ENCODE measurements around the gene APPL2. TPM values are rescaled to one million over a fixed set of nuclear protein-coding genes. Genes with fewer than 3 reads are reported as not detected.
"Not testable (repeated sequence)": the region's sequence is repeated elsewhere in the genome, so short reads cannot be mapped to it uniquely, and the experiment has no call there.

The APPL2 gene
- total RNA-seq, 1 donor from 2014 or later: 55.1 TPM

GRCh38 chr12:105257321-105257728, 21.4 kb upstream of the APPL2 start:
- DNase-seq (ENCODE audit: low spot score): no peak

GRCh38 chr12:105256921-105257320, 20.9 kb upstream of the APPL2 start:
- DNase-seq (ENCODE audit: low spot score): no peak

DNA sequence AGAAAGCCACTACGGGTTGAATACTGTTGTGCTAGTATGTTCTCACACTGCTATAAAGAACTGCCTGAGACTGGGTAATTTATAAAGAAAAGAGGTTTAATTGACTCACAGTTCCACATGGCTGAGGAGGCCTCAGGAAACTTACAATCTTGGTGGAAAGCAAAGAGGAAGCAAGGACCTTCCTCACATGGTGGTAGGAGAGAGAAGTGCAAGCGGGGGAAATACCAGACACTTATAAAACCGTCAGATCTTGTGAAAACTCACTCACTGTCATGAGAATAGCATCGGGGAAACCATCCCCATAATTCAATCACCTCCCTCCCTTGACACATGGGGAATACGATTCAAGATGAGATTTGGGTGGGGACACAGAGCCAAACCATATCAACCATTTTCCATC, 20.5 kb upstream of the APPL2 start:
- not testable (repeated sequence) for DNase-seq (ENCODE audit: low spot score)

- DNase-seq (ENCODE audit: low spot score): no peak
Observed at GRCh38 chr12:105256011-105256410, 20.0 kb upstream of the APPL2 start.

GRCh38 chr12:105253866-105254513, 18.0 kb upstream of the APPL2 start:
- DNase-seq (ENCODE audit: low spot score): no peak

- no peak for DNase-seq (ENCODE audit: low spot score)
Observed at GRCh38 chr12:105252901-105253300, 16.9 kb upstream of the APPL2 start.

GRCh38 chr12:105245776-105246427, 9.9 kb upstream of the APPL2 start:
- DNase-seq (ENCODE audit: low spot score): not testable (repeated sequence)

- DNase-seq (ENCODE audit: low spot score): no peak
Observed at GRCh38 chr12:105245291-105245690, 9.3 kb upstream of the APPL2 start.

DNA sequence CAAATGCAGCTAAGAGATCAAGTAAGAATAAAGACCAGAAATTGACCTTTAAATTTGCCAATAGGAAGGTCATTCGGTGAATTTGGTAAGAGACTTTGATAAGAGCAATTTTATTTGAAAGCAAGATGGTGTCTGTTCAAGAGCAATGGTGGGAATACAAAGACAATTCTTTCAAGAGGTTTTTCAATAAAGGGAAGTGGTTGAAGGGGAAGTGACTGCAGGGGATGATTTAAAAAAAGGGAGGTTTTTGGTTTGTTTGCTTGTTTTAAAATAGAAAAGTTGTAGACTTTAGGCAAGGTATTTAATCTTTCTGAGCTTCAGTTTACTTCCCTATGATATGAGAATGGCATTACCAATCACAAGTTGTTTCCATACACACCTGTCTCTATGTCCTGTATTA, 4.3 kb upstream of the APPL2 start:
- DNase-seq (ENCODE audit: low spot score): no peak

- DNase-seq (ENCODE audit: low spot score): no peak
Observed at GRCh38 chr12:105239304-105239703, 3.3 kb upstream of the APPL2 start.

DNA sequence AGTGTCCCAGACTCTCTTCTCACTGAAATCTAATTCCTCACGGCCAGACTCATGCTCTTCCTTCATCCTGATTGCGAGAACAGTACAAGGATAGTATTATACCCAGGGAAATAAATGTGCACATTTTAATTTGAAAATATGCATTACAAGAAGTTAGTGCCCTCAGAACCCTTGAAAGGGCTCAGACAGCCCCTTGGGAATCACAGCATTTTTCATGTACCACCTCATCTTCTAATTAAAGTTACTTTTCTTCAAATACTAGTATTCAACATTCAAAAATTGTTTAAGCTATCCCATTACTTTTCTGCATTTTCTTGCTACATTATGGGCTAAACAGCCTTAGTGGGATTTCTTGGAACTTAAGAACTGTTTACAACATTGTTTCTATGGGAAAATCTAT, 1.7 kb upstream of the APPL2 start:
- no peak for DNase-seq (ENCODE audit: low spot score)

DNA sequence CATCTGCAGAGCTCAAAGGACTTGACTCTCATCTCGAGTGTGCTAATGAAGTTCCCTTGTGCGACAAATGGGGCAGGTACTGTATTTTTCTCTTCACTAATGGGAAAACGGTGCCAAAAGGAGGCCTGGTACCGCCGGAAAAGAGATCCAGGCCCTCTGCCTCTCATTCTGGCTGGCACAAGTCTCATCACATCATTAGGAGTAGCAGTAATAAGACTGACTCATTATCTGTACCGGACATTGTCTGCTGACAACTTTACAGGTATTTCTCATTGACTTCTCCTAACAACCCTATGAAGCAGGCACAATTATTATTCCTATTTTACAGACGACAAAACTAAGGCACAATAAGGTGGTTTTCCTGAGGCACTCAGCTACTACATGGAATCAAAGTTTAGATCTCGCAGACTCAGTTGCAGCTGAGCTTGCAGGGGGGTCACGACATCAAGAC, 668 bp downstream of the APPL2 start:
- no peak for DNase-seq (ENCODE audit: low spot score)

- DNase-seq (ENCODE audit: low spot score): no peak
Observed at GRCh38 chr12:105234197-105234596, 1.8 kb downstream of the APPL2 start.

DNA sequence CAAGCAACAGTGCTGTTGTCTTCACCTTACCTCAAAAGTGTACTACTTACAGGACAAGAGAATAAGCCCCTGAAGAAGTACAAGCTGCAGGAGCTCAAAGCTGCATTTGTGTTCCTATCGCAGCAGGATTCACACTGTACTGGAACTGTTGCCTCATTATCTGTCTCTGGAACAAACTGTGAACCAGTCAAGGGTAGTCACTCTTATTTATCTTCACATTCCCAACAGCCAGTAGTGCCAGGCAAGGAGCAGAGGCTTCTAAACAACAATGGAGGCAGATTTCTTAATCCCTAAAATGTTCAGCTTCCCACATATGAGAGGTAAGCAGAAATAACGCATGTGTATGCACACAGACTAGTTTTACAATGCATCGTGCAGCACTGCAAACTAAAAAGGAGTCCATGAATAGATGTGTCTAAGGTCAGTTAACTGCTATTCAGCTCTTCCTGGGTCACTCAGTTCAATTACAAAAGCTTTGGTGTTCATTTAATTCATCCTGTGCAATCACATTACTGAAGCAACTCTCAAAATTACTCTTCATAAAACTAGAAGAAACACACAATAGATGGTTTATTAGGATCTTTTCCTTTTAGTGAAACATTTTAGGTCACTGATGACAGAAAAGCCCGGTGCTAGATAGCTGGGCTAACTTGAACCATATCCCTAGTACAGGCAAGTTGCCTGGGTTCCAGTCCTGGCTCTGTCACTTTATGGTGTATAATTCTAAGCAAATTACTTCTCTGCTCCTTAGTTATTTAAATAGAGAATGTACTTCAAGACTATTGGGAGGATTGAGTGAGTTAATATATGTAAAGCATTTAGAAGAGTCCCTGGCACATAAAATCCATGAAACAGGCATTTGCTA, 2.7 kb downstream of the APPL2 start:
- DNase-seq (ENCODE audit: low spot score): no peak

- DNase-seq (ENCODE audit: low spot score): no peak
Observed at GRCh38 chr12:105231396-105231795, 4.6 kb downstream of the APPL2 start.

- DNase-seq (ENCODE audit: low spot score): no peak
Observed at GRCh38 chr12:105229371-105229770, 6.6 kb downstream of the APPL2 start.

- DNase-seq (ENCODE audit: low spot score): no peak
Observed at GRCh38 chr12:105228966-105229365, 7.0 kb downstream of the APPL2 start.

DNA sequence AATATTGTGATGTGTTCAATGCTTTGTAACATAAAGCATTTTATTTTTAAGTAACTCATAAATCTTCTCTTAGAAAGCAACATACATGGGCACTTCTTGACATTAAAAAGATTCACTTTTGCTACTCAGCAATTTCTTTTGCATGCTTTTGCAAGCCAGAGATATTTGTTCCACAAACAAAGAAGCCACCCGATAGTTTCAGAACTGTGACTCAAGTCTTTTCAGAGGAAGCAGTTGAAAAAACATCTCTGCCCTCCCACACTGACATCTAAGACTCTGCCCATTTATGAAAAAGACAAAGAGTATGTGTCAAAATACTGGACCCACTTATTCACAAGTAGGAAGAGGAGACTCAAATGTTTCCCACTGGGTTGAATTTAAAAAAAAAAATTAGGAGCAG, 7.5 kb downstream of the APPL2 start:
- DNase-seq (ENCODE audit: low spot score): no peak

- DNase-seq (ENCODE audit: low spot score): no peak
Observed at GRCh38 chr12:105227879-105228278, 8.1 kb downstream of the APPL2 start.

DNA sequence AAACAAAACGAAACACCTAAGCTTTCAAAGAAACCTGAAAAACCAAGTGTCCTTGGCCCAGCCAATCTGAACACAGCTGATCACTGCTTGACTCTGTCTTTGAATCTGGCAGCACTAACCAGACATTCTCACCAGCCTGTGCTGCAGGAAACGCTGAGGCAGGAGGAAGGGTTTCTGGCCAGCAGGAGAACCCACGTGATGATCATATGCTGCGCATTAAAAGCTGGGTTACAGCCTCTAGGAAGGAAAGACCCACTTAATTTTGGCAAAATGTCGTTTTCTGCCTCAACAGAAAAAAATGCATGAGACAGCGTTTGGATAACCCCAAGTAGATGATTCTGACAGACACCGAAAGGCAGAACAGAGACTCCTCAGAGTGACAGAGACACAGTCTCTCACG, 9.8 kb downstream of the APPL2 start:
- no peak for DNase-seq (ENCODE audit: low spot score)

- DNase-seq (ENCODE audit: low spot score): no peak
Observed at GRCh38 chr12:105225505-105226015, 10.4 kb downstream of the APPL2 start.

GRCh38 chr12:105224399-105224798, 11.6 kb downstream of the APPL2 start:
- no peak for DNase-seq (ENCODE audit: low spot score)
